GM18907 (cell line): Measurements from ENCODE around the gene PSRC1.

Source experiments
- ATAC-seq: cut with Tn5 transposase; IDR thresholded peaks from one replicate; pipeline ENCODE4 v1.9.1; 2021; ENCODE audit warnings: mild to moderate bottlenecking, moderate library complexity; ENCODE audit not compliant: unreplicated experiment

The PSRC1 gene

DNA sequence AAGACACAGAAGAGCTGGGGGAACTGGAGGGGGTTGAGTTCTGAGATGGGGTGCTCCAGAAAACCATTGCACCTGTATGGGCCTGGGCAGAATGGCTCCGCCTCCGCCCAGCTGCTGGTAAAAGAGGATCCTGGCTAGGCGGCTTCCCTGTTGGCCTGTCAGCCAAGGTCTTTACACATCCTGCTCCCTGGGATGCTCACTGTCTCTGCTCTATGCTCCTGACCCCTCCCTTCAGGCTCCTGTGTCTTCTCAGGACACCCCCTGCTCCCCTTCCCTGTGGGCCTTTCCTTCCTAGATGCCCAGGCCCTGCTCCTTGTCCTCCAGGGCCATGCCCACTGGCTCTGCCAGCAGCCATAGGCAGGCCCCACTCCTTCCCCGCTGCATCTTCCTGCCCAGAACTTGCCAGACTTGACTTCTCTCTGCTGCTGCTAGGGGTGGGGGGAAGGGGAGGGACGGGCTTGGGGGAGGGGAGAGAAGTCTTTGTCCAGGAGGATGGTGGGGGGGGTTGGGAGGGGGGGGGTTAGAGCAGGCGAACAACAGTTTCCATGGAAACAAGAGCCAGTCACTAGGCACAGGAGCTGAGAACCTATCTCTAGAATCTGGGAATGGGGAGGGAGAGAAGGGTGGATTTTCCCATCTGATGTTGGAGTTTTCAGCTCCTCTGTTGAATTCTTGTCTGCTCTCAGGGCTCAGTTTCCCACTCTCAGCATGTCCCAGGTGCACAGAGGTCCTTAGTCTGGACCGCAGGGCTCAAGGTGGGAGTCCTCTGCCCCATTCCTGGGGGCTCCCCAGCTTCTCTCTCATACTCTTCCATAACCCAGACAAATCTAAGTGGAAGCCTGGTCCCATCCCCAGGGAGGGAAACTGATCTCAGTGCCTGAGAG is 23.0 kb downstream of the PSRC1 start:
- no peak for ATAC-seq

DNA sequence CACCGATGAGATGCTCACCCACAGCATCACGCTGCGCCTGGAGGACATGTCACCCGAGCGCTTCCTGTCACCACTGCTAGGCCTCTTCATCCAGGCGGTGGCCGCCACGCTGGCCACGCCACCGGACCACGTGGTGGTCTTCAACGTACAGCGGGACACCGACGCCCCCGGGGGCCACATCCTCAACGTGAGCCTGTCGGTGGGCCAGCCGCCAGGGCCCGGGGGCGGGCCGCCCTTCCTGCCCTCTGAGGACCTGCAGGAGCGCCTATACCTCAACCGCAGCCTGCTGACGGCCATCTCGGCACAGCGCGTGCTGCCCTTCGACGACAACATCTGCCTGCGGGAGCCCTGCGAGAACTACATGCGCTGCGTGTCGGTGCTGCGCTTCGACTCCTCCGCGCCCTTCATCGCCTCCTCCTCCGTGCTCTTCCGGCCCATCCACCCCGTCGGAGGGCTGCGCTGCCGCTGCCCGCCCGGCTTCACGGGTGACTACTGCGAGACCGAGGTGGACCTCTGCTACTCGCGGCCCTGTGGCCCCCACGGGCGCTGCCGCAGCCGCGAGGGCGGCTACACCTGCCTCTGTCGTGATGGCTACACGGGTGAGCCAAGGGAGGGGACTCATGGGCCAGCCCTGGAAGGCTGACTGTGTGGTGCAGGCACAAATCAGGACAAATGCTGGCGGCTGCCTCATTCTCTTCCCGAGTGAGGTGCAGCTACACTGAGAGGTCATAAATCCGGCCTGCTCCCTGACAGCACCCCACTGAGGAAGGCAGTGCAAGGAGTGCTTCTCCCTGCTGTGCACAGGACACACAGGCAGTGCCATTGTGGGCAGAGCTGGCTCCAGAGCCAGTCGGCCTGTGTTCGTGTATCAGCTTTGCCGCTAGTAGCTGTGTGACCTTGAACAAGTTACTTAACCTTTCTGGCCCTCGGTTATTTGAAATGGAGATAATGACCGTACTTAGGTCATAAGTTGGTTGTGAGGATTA is 24.2 kb downstream of the PSRC1 start:
- no peak for ATAC-seq

GRCh38 chr1:109257682-109258421 is 25.1 kb downstream of the PSRC1 start:
- no peak for ATAC-seq

DNA sequence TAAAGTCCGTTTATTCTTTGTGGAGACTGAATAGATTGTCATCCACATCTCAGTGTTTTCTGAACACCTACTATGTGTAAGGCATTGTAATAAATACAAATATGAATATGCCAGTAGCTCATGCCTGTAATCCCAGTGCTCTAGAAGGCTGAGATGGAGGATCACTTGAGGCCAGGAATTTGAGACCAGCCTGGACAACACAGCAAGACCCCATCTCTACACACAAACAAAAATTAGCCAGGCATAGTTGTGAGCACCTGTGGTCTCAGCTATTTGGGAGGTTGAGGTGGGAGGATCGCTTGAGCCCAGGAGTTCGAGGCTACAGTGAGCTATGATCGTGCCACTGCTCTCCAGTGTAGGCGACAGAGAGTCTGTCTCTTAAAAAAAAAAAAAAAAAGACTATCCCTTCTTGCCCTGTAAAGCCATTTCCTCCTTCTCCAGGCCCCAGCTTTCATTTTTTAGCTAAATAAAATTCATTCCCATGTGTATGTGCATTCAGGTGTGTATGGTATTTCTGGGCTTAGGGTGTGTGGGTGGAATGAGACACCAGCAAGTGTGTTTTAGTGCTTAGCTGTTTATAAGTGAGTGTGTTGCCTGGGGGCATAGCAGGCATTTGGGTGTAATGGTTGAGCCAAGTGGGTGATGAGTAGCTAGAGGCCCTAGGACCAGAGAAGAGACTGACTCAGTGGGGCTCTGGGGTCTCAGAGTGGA is 25.8 kb downstream of the PSRC1 start:
- no peak for ATAC-seq

- no peak for ATAC-seq
These were observed 26.9 kb downstream of the PSRC1 start for GRCh38 chr1:109256085-109256484.

GRCh38 chr1:109255678-109256077 is 27.3 kb downstream of the PSRC1 start:
- ATAC-seq = no peak

DNA sequence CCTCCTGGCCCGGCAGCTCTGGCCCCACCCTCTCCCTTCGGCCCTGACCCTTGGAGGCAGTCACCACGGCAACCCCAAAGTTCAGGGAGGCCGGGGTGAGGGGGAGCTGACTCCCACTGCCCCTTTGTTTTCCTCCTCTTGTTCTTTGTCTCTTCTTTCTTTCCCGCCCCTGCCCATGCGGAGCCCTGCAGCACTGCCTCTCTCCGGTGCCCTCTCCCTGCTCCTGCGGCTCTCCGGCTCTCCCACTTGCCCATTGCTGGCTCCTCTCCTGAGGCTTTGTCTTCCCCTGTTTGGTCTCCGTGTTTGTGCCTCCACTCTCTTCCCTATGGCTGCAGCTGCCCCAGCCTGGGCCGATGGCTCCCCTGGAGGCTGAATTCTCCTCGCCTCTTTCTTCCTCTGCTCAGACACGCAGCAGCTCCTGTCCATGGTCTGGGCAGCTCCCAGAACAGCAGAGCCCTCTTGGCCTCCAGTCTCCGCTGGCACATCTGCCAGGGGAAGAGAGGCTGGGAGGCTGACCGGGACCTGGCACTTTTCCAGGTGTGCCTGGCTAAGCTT is 27.8 kb downstream of the PSRC1 start:
- no peak for ATAC-seq

DNA sequence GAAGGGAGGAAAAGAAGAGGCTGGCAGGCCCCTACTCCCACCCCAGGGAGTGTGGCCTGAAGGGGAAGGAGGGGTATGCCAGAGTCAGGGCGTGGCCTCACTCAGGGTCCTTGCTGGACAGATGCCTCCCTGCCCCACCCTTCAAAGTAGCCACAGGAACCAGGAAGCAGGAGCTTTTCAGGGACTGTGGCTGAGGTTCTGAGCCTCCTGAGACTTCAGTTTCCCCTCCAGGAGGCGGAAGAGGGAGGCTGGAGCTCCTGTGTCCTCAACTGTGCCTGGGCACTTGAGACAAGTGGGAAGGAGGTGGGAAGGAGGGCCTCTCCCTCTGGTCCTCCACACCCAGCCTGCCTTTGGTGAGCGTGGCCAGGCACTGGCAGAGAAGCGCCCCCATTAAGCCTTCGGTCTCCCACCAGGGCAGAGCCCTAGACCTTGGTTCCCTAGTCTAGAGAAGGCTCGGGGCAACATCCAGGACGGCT is 28.3 kb downstream of the PSRC1 start:
- ATAC-seq = no peak

DNA sequence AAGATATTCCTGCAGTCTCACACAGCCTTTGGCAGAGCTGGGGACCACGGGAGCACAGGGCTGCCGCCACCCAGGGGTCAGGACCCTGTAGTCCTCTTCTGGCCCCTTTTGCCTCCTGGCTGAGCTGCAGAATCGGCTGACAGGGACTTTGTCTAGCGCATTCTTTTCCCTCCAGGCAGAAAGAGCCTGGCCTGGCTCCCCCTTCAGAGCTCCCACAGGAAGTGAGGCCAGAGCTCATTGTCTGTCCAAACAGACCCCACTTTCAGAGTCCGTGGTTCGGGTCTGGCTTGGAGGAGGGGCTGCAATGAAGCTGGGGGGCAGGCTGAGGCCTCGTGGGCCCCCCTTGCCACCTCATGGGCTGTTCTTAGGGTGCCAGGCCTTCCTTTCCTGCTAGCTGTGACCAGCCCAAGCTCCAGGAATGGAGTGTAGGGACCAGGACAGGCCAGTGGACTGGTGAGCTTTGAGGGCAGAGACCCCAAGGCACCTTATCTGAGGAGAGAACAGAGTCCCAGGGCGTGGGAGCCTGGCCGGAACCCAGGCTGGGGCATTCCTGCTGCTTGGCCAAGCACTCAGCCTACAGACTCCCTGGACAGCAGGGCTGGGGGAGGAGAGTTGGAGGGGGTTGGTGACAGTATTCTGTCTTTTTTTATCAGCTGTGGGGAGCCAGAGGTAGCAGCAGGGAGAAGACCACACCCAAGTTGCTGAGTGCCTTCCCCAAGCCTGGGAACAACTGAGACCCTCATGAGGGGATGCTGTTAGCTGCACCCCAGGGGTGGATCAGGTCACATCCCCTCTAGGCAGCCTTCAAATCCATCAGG is 28.9 kb downstream of the PSRC1 start:
- ATAC-seq = no peak

GRCh38 chr1:109252893-109253802 is 29.8 kb downstream of the PSRC1 start:
- ATAC-seq = no peak

DNA sequence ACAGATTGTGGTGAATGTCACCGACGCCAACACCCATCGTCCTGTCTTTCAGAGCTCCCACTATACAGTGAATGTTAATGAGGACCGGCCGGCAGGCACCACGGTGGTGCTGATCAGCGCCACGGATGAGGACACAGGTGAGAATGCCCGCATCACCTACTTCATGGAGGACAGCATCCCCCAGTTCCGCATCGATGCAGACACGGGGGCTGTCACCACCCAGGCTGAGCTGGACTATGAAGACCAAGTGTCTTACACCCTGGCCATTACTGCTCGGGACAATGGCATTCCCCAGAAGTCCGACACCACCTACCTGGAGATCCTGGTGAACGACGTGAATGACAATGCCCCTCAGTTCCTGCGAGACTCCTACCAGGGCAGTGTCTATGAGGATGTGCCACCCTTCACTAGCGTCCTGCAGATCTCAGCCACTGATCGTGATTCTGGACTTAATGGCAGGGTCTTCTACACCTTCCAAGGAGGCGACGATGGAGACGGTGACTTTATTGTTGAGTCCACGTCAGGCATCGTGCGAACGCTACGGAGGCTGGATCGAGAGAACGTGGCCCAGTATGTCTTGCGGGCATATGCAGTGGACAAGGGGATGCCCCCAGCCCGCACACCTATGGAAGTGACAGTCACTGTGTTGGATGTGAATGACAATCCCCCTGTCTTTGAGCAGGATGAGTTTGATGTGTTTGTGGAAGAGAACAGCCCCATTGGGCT is 30.6 kb downstream of the PSRC1 start:
- no peak for ATAC-seq

GRCh38 chr1:109251277-109252166 is 31.4 kb downstream of the PSRC1 start:
- ATAC-seq = no peak

GRCh38 chr1:109250454-109251276 is 32.3 kb downstream of the PSRC1 start:
- ATAC-seq = no peak

GRCh38 chr1:109249654-109250401 is 33.1 kb downstream of the PSRC1 start:
- peak; percentile 36 for ATAC-seq
